Muscle layer of duodenum (tissue), 2 donors: ENCODE data around the gene KMT5C.

Experiments used
- H3K27ac ChIP-seq: one replicate; pipeline ENCODE4 v1.7.0; 2013; ENCODE audit warnings: mild to moderate bottlenecking, low read length
- H3K27me3 ChIP-seq: one replicate; pipeline ENCODE4 v1.7.0; 2013; ENCODE audit warnings: low read depth, mild to moderate bottlenecking, control low read depth, low read length
- H3K36me3 ChIP-seq, 2 donors: one replicate each; pipeline ENCODE4 v1.7.0; 2013; ENCODE audit warnings: low read length in 2 of 2, control low read depth in 1 of 2, mild to moderate bottlenecking in 1 of 2; ENCODE audit not compliant: insufficient read depth in 2 of 2, control insufficient read depth in 1 of 2
- H3K4me1 ChIP-seq, 2 donors: one replicate each; pipeline ENCODE4 v1.7.0; 2013; ENCODE audit warnings: low read length in 2 of 2, mild to moderate bottlenecking in 2 of 2, control low read depth in 1 of 2, moderate library complexity in 1 of 2; ENCODE audit not compliant: insufficient read depth in 2 of 2, control insufficient read depth in 1 of 2
- H3K4me3 ChIP-seq, 2 donors: one replicate each; pipeline ENCODE4 v1.7.0; 2013; ENCODE audit warnings: low read length in 2 of 2, low read depth in 1 of 2, mild to moderate bottlenecking in 1 of 2
- H3K9me3 ChIP-seq, 2 donors: one replicate each; pipeline ENCODE4 v1.7.0; 2013; ENCODE audit warnings: low read length in 2 of 2, control low read depth in 1 of 2, mild to moderate bottlenecking in 1 of 2; ENCODE audit not compliant: control insufficient read depth in 1 of 2
- donor health status: healthy.

Gene KMT5C

GRCh38 chr19:55358943-55359908 is 19.6 kb downstream of the KMT5C start:
- Histone ChIP-seq H3K9me3 (no peaks in the 10 kb centered on the region), H3K36me3 (no peaks in the 10 kb centered on the region), H3K4me3 (no peak overlapping the region), H3K27ac (no peak overlapping the region), H3K27me3 (no peaks in the 10 kb centered on the region), H3K4me1 (peaks cover 0 to 6% of the 10 kb centered on the region in 2 donors)

GRCh38 chr19:55360902-55361301 is 21.2 kb downstream of the KMT5C start:
- Histone ChIP-seq H3K36me3 (no peaks in the 10 kb centered on the region), H3K27me3 (peaks cover 3% of the 10 kb centered on the region), H3K4me1 (no peaks in the 10 kb centered on the region), H3K27ac (no peak overlapping the region), H3K4me3 (no peak overlapping the region), H3K9me3 (no peaks in the 10 kb centered on the region)

- no peak overlapping the region for H3K4me3 ChIP-seq
- H3K9me3 ChIP-seq = no peaks in the 10 kb centered on the region
- H3K4me1 ChIP-seq = no peaks in the 10 kb centered on the region
- peaks cover 3% of the 10 kb centered on the region for H3K27me3 ChIP-seq
- no peak overlapping the region for H3K27ac ChIP-seq
- no peaks in the 10 kb centered on the region for H3K36me3 ChIP-seq
Observed at GRCh38 chr19:55362174-55362989, 22.7 kb downstream of the KMT5C start.

GRCh38 chr19:55362990-55363716 is 23.5 kb downstream of the KMT5C start, which contains the start of gene GARIN5B:
GARIN5B (minus strand) TSS chr19:55363260; CDS start chr19:55363066, 194 bp downstream.
- Histone ChIP-seq H3K4me1 (no peaks in the 10 kb centered on the region), H3K4me3 (no peak within 1 kb of the TSS), H3K27me3 (peaks cover 3% of the 10 kb centered on the region), H3K27ac (no peak within 1 kb of the TSS), H3K9me3 (no peaks in the 10 kb centered on the region), H3K36me3 (no peaks in the 10 kb centered on the region)

GRCh38 chr19:55365245-55365644 is 25.6 kb downstream of the KMT5C start:
- H3K9me3 ChIP-seq = no peaks in the 10 kb centered on the region
- H3K4me1 ChIP-seq = peaks cover 0 to 15% of the 10 kb centered on the region in 2 donors
- no peaks in the 10 kb centered on the region for H3K36me3 ChIP-seq
- H3K4me3 ChIP-seq = no peak overlapping the region
- peaks cover 18% of the 10 kb centered on the region for H3K27me3 ChIP-seq
- H3K27ac ChIP-seq = no peak overlapping the region

GRCh38 chr19:55365964-55366363 is 26.3 kb downstream of the KMT5C start:
- no peaks in the 10 kb centered on the region for H3K36me3 ChIP-seq
- no peak overlapping the region for H3K4me3 ChIP-seq
- no peak overlapping the region for H3K27ac ChIP-seq
- H3K27me3 ChIP-seq = peaks cover 24% of the 10 kb centered on the region
- no peaks in the 10 kb centered on the region for H3K9me3 ChIP-seq
- peaks cover 0 to 15% of the 10 kb centered on the region in 2 donors for H3K4me1 ChIP-seq

- Histone ChIP-seq H3K36me3 (no peaks in the 10 kb centered on the region), H3K27me3 (peaks cover 28% of the 10 kb centered on the region)
Observed at GRCh38 chr19:55366790-55367189, 27.1 kb downstream of the KMT5C start.

GRCh38 chr19:55368106-55368505 is 28.4 kb downstream of the KMT5C start:
- H3K4me1 ChIP-seq = peaks cover 0 to 15% of the 10 kb centered on the region in 2 donors
- no peaks in the 10 kb centered on the region for H3K36me3 ChIP-seq
- H3K27me3 ChIP-seq = peaks cover 39% of the 10 kb centered on the region
- H3K4me3 ChIP-seq = no peak overlapping the region
- no peaks in the 10 kb centered on the region for H3K9me3 ChIP-seq
- no peak overlapping the region for H3K27ac ChIP-seq

More at GRCh38 chr19:55366790-55367189, 27.1 kb downstream of the KMT5C start:
- H3K4me1 ChIP-seq = peaks cover 0 to 15% of the 10 kb centered on the region in 2 donors
- H3K27ac ChIP-seq = no peak overlapping the region
- H3K4me3 ChIP-seq = no peak overlapping the region
- no peaks in the 10 kb centered on the region for H3K9me3 ChIP-seq

- H3K4me1 ChIP-seq = peaks cover 0 to 15% of the 10 kb centered on the region in 2 donors
- no peak overlapping the region for H3K27ac ChIP-seq
- H3K9me3 ChIP-seq = no peaks in the 10 kb centered on the region
- no peaks in the 10 kb centered on the region for H3K36me3 ChIP-seq
- peaks cover 45% of the 10 kb centered on the region for H3K27me3 ChIP-seq
- H3K4me3 ChIP-seq = no peak overlapping the region
Observed at GRCh38 chr19:55368701-55369563, 29.3 kb downstream of the KMT5C start.

- H3K4me1 ChIP-seq = peaks cover 0 to 15% of the 10 kb centered on the region in 2 donors
- peaks cover 46% of the 10 kb centered on the region for H3K27me3 ChIP-seq
- H3K36me3 ChIP-seq = no peaks in the 10 kb centered on the region
- peak overlapping the region in 1 of 2 donors; percentile 49 for H3K4me3 ChIP-seq
- no peaks in the 10 kb centered on the region for H3K9me3 ChIP-seq
- no peak overlapping the region for H3K27ac ChIP-seq
Observed at GRCh38 chr19:55369653-55370304, 30.1 kb downstream of the KMT5C start.
